SK-N-SH (cell line): ENCODE results near the gene MAPK8IP3.

Source experiments
- CTCF ChIP-seq: fragments of 200-600 bp; sonication (generic); IDR thresholded peaks from 2 replicates; pipeline ENCODE4 v1.6.1; 2017; ENCODE audit warnings: antibody characterized with exemption, mild to moderate bottlenecking, moderate library complexity
- MEF2A ChIP-seq: IDR thresholded peaks from 2 replicates; pipeline ENCODE4 v1.4.0; 2012; ENCODE audit warnings: low read depth, borderline replicate concordance
- NFIC ChIP-seq: IDR thresholded peaks from 2 replicates; pipeline ENCODE4 v1.4.0; 2012; ENCODE audit warnings: borderline replicate concordance
- POLR2AphosphoS5 ChIP-seq: IDR thresholded peaks from 2 replicates; pipeline ENCODE4 v1.6.1; 2012; ENCODE audit warnings: low read depth, low read length
- USF1 ChIP-seq: IDR thresholded peaks from 2 replicates; pipeline ENCODE4 v1.4.0; 2012; ENCODE audit warnings: low read depth, borderline replicate concordance

GRCh38 chr16:1779234-1779701, 73.3 kb downstream of the MAPK8IP3 start:
- TF ChIP-seq USF1 (no peak), POLR2AphosphoS5 (no peak), CTCF (no peak), MEF2A (no peak), NFIC (no peak)
